A673 (cell line): ENCODE measurements around the gene ZGLP1. TPM values are rescaled to one million over a fixed set of nuclear protein-coding genes. Genes with fewer than 3 reads are reported as not detected.

Experiments used
- BruUV-seq: library from RNA; stranded (reverse); fragments of 400-500 nt; replicated peaks from 2 replicates; lab custom pipeline; 2021; lab: Mats Ljungman, UMichigan
- CTCF ChIA-PET: fragments of 300-600 bp; sonication (Branson Sonifier 250); formaldehyde crosslinking; loops from one replicate; lab custom pipeline; 2022; ENCODE audit warnings: antibody characterized with exemption; lab: Charles Lee
- POLR2A ChIA-PET: fragments of 300-600 bp; sonication (Branson Sonifier 250); formaldehyde crosslinking; loops from one replicate; lab custom pipeline; 2022; ENCODE audit warnings: antibody characterized with exemption; ENCODE audit not compliant: low non-redundant PET; lab: Charles Lee
- DNase-seq: peaks from one replicate; pipeline ENCODE4 v3.0.0-alpha.2; 2015; ENCODE audit warnings: low spot score
- H3K27ac ChIP-seq: fragments of 200-600 bp; sonication (generic); 2 replicates; pipeline ENCODE4 v1.5.1; 2016; ENCODE audit warnings: mixed run types, low read depth, mild to moderate bottlenecking, mixed read lengths, antibody characterized with exemption, low read length; ENCODE audit not compliant: poor library complexity, severe bottlenecking
- H3K27me3 ChIP-seq: fragments of 200-600 bp; sonication (generic); replicated peaks from 2 replicates; pipeline ENCODE4 v1.6.1; 2017; ENCODE audit warnings: mixed run types, low read depth, mild to moderate bottlenecking, mixed read lengths, antibody characterized with exemption, low read length; ENCODE audit not compliant: insufficient read depth, poor library complexity
- H3K36me3 ChIP-seq: fragments of 200-600 bp; sonication (generic); 2 replicates; pipeline ENCODE4 v1.6.1; 2016; ENCODE audit warnings: mixed run types, mild to moderate bottlenecking, mixed read lengths, antibody characterized with exemption, low read length; ENCODE audit not compliant: insufficient read depth, poor library complexity, severe bottlenecking
- H3K4me1 ChIP-seq: fragments of 200-600 bp; sonication (generic); 2 replicates; pipeline ENCODE4 v1.6.1; 2017; ENCODE audit warnings: mixed run types, mild to moderate bottlenecking, mixed read lengths, antibody characterized with exemption, low read length; ENCODE audit not compliant: insufficient read depth, poor library complexity, severe bottlenecking
- H3K4me3 ChIP-seq: fragments of 200-600 bp; sonication (generic); 2 replicates; pipeline ENCODE4 v1.5.1; 2016; ENCODE audit warnings: low read depth, mixed run types, mild to moderate bottlenecking, mixed read lengths, low read length; ENCODE audit not compliant: poor library complexity, severe bottlenecking
- H3K9me3 ChIP-seq: fragments of 200-600 bp; sonication (generic); 2 replicates; pipeline ENCODE4 v1.6.1; 2016; ENCODE audit warnings: mixed run types, low read depth, mild to moderate bottlenecking, mixed read lengths, antibody characterized with exemption, low read length; ENCODE audit not compliant: poor library complexity, severe bottlenecking
- EZH2 ChIP-seq: fragments of 200-600 bp; sonication (generic); IDR thresholded peaks from 2 replicates; pipeline ENCODE4 v1.6.1; 2017; ENCODE audit warnings: borderline replicate concordance, low read depth, mild to moderate bottlenecking, mixed read lengths, antibody characterized with exemption, low read length; ENCODE audit not compliant: poor library complexity, severe bottlenecking
- intact Hi-C: fragments of 100-400 bp; cut with micrococcal nuclease; formaldehyde crosslinking; loops from one replicate; pipeline ENCODE4 v1.10.0; 2022; ENCODE audit not compliant: unreplicated experiment
- total RNA-seq: library from RNA; stranded (reverse); gene quantifications from 2 replicates; pipeline ENCODE4 v1.2.3, GENCODE V29; 2021
- TF ChIP-seq, protein P1 (sequence below): fragments of 300-800, 200-600 bp; sonication (generic); conservative IDR thresholded peaks from 2 replicates; pipeline ENCODE4 v1.5.1; 2017; ENCODE audit warnings: low read depth, mild to moderate bottlenecking, antibody characterized with exemption, low read length, moderate library complexity, mixed read lengths

Gene ZGLP1
- total RNA-seq, 1 experiment from 2014 or later, result 7.2 TPM

DNA sequence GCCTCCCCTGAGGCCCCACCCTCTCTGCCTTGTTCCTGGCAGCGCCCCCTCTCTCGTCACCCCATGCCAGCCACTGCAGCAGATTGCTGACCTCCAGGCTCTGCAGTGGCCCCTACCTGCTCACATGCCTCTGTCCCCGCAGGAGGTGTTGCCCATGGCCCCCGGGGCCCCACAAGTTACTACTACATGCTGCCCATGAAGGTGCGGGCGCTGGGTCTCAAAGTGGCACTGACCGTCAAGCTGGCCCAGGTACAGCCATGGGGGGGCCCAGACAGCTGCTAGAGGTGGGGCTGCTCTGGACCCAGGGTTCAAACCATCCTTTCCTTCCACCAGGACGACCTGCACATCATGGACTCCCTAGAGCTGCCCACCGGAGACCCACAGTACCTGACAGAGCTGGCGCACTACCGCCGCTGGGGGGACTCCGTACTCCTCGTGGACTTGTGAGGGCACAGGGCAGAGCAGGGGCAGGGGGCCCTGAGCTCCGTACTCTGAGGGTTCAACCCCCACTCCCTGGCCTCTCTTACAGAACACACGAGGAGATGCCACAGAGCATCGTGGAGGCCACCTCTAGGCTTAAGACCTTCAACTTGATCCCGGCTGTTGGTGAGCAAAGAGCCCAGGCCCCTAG is 51.4 kb downstream of the ZGLP1 start:
- Histone ChIP-seq H3K27ac (no peak overlapping the region), H3K9me3 (no peaks in the 10 kb centered on the region), H3K27me3 (no peaks in the 10 kb centered on the region), H3K4me1 (no peaks in the 10 kb centered on the region), H3K36me3 (peaks cover 22% of the 10 kb centered on the region), H3K4me3 (no peak overlapping the region)
- TF ChIP-seq, protein P1, sequence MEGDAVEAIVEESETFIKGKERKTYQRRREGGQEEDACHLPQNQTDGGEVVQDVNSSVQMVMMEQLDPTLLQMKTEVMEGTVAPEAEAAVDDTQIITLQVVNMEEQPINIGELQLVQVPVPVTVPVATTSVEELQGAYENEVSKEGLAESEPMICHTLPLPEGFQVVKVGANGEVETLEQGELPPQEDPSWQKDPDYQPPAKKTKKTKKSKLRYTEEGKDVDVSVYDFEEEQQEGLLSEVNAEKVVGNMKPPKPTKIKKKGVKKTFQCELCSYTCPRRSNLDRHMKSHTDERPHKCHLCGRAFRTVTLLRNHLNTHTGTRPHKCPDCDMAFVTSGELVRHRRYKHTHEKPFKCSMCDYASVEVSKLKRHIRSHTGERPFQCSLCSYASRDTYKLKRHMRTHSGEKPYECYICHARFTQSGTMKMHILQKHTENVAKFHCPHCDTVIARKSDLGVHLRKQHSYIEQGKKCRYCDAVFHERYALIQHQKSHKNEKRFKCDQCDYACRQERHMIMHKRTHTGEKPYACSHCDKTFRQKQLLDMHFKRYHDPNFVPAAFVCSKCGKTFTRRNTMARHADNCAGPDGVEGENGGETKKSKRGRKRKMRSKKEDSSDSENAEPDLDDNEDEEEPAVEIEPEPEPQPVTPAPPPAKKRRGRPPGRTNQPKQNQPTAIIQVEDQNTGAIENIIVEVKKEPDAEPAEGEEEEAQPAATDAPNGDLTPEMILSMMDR, result no peak
- no peak for TF ChIP-seq EZH2
- no TSS peak for BruUV-seq
- intact Hi-C loops, result no loop called here
- CTCF ChIA-PET, result interaction anchor here (0.6 to 2.6 kb wide), 12 partner anchors 8 to 274 kb away, joined by 3 to 38 read pairs (median 6); partner anchors contain the start of gene ICAM5
- POLR2A ChIA-PET, result no interaction called here
- no peak for DNase-seq

DNA sequence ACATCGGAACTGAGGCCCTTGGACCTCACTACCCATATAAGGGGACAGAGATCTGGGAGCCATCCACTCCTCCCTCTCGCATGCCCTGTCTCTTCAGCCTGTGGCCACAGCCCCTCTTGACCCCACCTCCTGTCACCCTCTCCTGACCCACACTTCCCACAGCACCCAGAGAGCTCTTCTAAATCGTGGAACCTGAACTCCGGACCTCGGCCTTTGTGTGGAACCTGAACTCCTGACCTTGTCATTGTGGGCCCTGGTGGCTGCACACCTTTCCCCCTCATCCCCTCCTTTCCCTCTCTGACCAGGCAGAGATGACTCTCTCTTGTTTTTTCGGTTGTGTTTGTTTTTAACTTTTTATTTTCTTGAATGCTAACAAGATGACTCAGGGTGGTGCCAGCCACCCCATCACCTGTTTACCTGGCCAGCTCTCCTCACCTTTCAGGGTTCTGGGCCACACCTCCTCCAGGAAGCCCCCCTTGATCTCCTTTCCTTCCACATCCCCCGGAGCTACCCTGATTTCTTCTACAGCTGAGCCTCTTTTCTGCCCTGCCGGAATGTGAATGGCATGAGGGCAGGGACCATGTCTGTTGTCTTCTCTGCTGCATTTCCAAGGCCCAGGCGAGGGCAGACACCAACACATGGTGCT is 52.5 kb downstream of the ZGLP1 start:
- Histone ChIP-seq H3K4me3 (no peak overlapping the region), H3K27ac (no peak overlapping the region), H3K4me1 (peaks cover 5% of the 10 kb centered on the region), H3K27me3 (no peaks in the 10 kb centered on the region), H3K36me3 (peaks cover 22% of the 10 kb centered on the region), H3K9me3 (no peaks in the 10 kb centered on the region)
- TF ChIP-seq, protein P1, result no peak
- no peak for TF ChIP-seq EZH2
- no peak for DNase-seq
- ChIA-PET POLR2A (interaction anchor here (0.5 kb wide), 1 partner anchor 137 kb away, joined by 3 read pairs; no protein-coding TSS in a partner anchor), CTCF (interaction anchor here (1.0 kb wide), 1 partner anchor 12 kb away, joined by 3 read pairs; no protein-coding TSS in a partner anchor)
- intact Hi-C loops, result no loop called here
- no TSS peak for BruUV-seq

DNA sequence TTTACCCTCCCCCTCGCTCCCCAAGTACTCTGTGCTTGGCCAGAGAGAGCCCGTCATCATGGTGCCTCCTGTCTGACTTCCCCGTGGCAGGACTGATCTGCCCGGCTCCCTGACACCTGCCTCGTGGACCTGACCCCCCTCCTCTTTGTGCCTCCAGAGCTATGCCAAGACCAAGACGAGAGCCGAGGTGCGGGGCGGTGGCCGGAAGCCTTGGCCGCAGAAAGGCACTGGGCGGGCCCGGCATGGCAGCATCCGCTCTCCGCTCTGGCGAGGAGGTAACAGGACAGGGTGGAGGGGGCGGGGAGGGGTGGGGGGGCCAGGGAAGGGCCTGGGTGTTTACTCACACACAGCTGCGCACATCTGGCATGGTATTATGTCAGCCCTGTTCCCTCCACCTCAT is 53.1 kb downstream of the ZGLP1 start:
- intact Hi-C loops, result no loop called here
- Histone ChIP-seq H3K36me3 (peaks cover 22% of the 10 kb centered on the region), H3K4me3 (no peak overlapping the region), H3K4me1 (peaks cover 5% of the 10 kb centered on the region), H3K9me3 (no peaks in the 10 kb centered on the region), H3K27me3 (no peaks in the 10 kb centered on the region), H3K27ac (no peak overlapping the region)
- DNase-seq, result no peak
- ChIA-PET CTCF (interaction anchor here (0.7 to 1.0 kb wide), 2 partner anchors 13 to 124 kb away, joined by 3 read pairs; partner anchors contain the start of gene TYK2), POLR2A (interaction anchor here (0.5 kb wide), 1 partner anchor 138 kb away, joined by 3 read pairs; no protein-coding TSS in a partner anchor)
- no TSS peak for BruUV-seq
- TF ChIP-seq EZH2, result no peak
- TF ChIP-seq, protein P1, result no peak
